Measurements from ENCODE around the gene TPX2. TPM values are rescaled to one million over a fixed set of nuclear protein-coding genes. Genes with fewer than 3 reads are reported as not detected.
"Not testable (repeated sequence)": the region's sequence is repeated elsewhere in the genome, so short reads cannot be mapped to it uniquely, and the experiment has no call there.

Gene TPX2
- total and polyA plus RNA-seq, 2 experiments from 2014 or later, result 12.3 to 120 TPM

DNA sequence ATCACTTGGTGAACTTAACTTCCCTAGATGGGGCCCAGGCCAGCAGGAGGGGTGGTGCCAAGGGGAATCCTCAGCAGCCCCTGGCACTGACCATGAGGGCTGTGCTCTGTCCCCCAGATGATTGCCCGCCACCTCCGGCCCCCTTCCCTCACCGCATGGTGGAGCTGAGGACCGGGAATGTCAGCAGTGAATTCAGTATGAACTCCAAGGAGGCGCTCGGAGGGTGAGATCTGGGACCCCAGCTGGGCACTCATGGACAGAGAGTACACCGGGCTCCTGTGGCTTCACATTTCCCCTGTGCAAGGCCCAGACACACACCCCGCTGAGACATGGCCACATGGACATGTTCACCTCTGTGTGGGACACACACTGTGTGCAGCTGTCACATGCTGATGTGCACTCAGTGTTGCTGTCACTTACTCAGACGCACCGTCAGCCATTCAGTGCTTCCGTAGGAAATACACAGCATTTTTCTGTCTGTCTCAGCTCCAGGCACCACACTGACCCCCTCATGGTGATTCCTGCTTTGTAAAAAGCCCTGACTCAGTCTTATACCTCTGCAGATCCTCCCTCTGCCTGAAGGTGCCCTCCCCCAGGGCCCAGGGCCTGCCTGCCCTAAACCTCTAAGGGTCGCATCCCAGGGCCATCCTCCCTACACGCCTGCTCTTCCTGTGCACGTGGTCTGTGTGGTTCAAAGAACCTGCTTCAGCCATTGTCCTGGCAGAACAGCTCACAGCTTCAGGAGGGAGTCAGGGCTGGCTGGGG, 84.5 kb downstream of the TPX2 start:
- no peak overlapping the region for H3K27ac ChIP-seq
- H3K4me1 ChIP-seq (ENCODE audit: low read depth), result peaks cover 6% of the 10 kb centered on the region
- no peaks in the 10 kb centered on the region for H3K9me3 ChIP-seq (ENCODE audit: low read depth)
- no peaks in the 10 kb centered on the region for H3K36me3 ChIP-seq
- H3K27me3 ChIP-seq, result no peaks in the 10 kb centered on the region
- no peak for DNase-seq (ENCODE audit: low read depth in 1 of 2, low spot score in 1 of 2)
- H3K4me3 ChIP-seq, result no peak overlapping the region
- TF ChIP-seq, protein P1, sequence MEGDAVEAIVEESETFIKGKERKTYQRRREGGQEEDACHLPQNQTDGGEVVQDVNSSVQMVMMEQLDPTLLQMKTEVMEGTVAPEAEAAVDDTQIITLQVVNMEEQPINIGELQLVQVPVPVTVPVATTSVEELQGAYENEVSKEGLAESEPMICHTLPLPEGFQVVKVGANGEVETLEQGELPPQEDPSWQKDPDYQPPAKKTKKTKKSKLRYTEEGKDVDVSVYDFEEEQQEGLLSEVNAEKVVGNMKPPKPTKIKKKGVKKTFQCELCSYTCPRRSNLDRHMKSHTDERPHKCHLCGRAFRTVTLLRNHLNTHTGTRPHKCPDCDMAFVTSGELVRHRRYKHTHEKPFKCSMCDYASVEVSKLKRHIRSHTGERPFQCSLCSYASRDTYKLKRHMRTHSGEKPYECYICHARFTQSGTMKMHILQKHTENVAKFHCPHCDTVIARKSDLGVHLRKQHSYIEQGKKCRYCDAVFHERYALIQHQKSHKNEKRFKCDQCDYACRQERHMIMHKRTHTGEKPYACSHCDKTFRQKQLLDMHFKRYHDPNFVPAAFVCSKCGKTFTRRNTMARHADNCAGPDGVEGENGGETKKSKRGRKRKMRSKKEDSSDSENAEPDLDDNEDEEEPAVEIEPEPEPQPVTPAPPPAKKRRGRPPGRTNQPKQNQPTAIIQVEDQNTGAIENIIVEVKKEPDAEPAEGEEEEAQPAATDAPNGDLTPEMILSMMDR (IDR thresholded peaks at IDR 0.05; ENCODE audit: low read depth, low read length), result no peak

DNA sequence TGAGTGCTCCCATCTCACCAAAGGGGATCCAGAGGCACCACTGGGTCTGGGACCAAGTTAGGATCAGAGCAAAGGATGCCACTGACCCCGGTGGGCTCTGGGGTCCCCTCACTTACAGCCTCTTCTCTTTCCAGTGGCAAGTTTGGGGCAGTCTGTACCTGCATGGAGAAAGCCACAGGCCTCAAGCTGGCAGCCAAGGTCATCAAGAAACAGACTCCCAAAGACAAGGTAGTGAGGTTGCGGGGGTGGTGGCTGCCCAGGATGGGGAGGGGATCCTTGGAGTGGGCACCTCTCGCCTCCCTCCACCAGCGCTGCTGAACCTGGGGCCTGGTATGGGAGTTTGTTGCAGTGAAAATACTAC, 85.0 kb downstream of the TPX2 start:
- TF ChIP-seq, protein P1 (IDR thresholded peaks at IDR 0.05; ENCODE audit: low read depth, low read length), result no peak
- no peak for DNase-seq (ENCODE audit: low read depth in 1 of 2, low spot score in 1 of 2)
- no peak overlapping the region for H3K4me3 ChIP-seq
- H3K36me3 ChIP-seq, result no peaks in the 10 kb centered on the region
- no peak overlapping the region for H3K27ac ChIP-seq
- peaks cover 6% of the 10 kb centered on the region for H3K4me1 ChIP-seq (ENCODE audit: low read depth)
- H3K27me3 ChIP-seq, result no peaks in the 10 kb centered on the region
- no peaks in the 10 kb centered on the region for H3K9me3 ChIP-seq (ENCODE audit: low read depth)

DNA sequence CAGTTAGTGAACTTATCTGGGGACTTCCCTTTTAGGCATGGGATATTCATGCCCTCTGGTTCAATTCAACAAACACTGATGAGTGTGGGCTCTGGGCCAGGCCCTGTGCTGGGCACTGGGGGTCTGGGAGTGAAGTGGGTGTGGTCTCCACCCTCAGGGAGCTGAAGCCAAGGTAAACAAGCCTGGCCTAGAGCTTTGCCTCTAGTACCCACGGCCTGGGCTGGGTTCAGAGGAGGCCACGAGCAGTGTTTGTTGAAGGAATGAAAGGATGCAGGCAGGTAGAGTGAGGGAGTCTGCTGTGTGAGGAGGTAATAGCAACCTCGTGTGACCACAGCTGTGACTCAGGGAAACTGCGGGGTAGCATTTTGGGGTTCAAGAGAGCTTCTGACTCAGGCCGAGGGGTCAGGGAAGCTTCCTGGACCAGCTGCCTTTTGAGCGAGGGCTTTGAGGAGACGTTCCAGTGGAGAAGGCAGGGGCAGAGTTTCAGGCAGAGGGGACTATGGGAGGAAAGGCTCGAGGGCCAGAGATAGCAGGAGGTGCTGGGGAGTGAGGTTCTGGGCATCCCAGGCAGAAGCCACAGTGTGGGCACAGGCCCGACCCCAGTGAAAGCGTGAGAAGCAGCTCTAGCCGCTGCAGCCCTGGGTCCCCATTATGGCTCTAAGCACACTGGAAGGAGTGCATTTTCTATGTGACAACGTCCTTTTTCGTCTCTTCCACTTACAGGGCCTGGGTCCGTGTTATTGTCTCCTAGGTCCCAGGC, 85.6 kb downstream of the TPX2 start:
- H3K27ac ChIP-seq, result no peak overlapping the region
- no peaks in the 10 kb centered on the region for H3K27me3 ChIP-seq
- TF ChIP-seq, protein P1 (IDR thresholded peaks at IDR 0.05; ENCODE audit: low read depth, low read length), result no peak
- H3K4me1 ChIP-seq (ENCODE audit: low read depth), result peaks cover 6% of the 10 kb centered on the region
- no peak for DNase-seq (ENCODE audit: low read depth in 1 of 2, low spot score in 1 of 2)
- H3K36me3 ChIP-seq, result no peaks in the 10 kb centered on the region
- no peaks in the 10 kb centered on the region for H3K9me3 ChIP-seq (ENCODE audit: low read depth)
- no peak overlapping the region for H3K4me3 ChIP-seq

DNA sequence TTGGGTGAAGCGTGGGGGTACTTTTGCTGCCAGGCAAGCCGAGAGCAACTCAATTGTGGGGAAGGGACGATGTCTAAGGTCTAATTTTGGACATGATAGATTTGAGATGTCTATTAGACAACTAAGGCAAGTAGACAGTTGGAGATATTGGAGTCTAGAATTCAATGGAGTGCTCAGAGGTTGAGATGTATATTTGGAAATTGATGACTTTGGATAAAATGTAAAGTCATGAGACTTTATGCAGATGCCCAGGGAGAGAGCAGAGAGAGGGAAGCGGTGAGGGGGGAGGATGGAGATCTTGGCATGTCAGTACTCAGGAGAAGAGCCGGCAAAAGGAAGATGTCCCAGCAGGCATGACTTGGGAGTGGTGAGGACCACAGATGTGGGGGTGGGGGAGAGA, 87.0 kb downstream of the TPX2 start:
- H3K4me1 ChIP-seq (ENCODE audit: low read depth), result peaks cover 6% of the 10 kb centered on the region
- no peaks in the 10 kb centered on the region for H3K9me3 ChIP-seq (ENCODE audit: low read depth)
- DNase-seq (ENCODE audit: low read depth in 1 of 2, low spot score in 1 of 2), result no peak
- no peak overlapping the region for H3K4me3 ChIP-seq
- TF ChIP-seq, protein P1 (IDR thresholded peaks at IDR 0.05; ENCODE audit: low read depth, low read length), result no peak
- H3K36me3 ChIP-seq, result no peaks in the 10 kb centered on the region
- H3K27ac ChIP-seq, result no peak overlapping the region
- H3K27me3 ChIP-seq, result no peaks in the 10 kb centered on the region

GRCh38 chr20:31827059-31827458, 88.0 kb downstream of the TPX2 start:
- DNase-seq (ENCODE audit: low read depth in 1 of 2, low spot score in 1 of 2), result no peak
- Histone ChIP-seq H3K9me3 (ENCODE audit: low read depth) (no peaks in the 10 kb centered on the region), H3K4me3 (no peak overlapping the region), H3K27ac (no peak overlapping the region), H3K4me1 (ENCODE audit: low read depth) (peaks cover 5% of the 10 kb centered on the region), H3K27me3 (no peaks in the 10 kb centered on the region), H3K36me3 (no peaks in the 10 kb centered on the region)
- TF ChIP-seq, protein P1 (IDR thresholded peaks at IDR 0.05; ENCODE audit: low read depth, low read length), result no peak

- H3K4me1 ChIP-seq (ENCODE audit: low read depth); H3K27me3 ChIP-seq; H3K9me3 ChIP-seq (ENCODE audit: low read depth); DNase-seq (ENCODE audit: low read depth in 1 of 2, low spot score in 1 of 2); H3K36me3 ChIP-seq; H3K27ac ChIP-seq; H3K4me3 ChIP-seq: not testable (repeated sequence)
Observed at GRCh38 chr20:31828016-31828415, 88.9 kb downstream of the TPX2 start.
